ENCODE results near the gene ZNF583.

- TF ChIP-seq EZH2phosphoT487 (IDR thresholded peaks at IDR 0.05; ENCODE audit: low read depth), result no peak
- TF ChIP-seq, protein P1, sequence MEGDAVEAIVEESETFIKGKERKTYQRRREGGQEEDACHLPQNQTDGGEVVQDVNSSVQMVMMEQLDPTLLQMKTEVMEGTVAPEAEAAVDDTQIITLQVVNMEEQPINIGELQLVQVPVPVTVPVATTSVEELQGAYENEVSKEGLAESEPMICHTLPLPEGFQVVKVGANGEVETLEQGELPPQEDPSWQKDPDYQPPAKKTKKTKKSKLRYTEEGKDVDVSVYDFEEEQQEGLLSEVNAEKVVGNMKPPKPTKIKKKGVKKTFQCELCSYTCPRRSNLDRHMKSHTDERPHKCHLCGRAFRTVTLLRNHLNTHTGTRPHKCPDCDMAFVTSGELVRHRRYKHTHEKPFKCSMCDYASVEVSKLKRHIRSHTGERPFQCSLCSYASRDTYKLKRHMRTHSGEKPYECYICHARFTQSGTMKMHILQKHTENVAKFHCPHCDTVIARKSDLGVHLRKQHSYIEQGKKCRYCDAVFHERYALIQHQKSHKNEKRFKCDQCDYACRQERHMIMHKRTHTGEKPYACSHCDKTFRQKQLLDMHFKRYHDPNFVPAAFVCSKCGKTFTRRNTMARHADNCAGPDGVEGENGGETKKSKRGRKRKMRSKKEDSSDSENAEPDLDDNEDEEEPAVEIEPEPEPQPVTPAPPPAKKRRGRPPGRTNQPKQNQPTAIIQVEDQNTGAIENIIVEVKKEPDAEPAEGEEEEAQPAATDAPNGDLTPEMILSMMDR (IDR thresholded peaks at IDR 0.05; ENCODE audit: low read depth, low read length), result no peak
These were observed 72.0 kb downstream of the ZNF583 start for GRCh38 chr19:56476093-56476492.

Measured in OCI-LY3 (cell line).